Keratinocyte (primary cell): ENCODE measurements around the gene PADI4. TPM values are rescaled to one million over a fixed set of nuclear protein-coding genes. Genes with fewer than 3 reads are reported as not detected.

Source experiments
- DNase-seq: peaks from one replicate; pipeline ENCODE4 v3.0.0-alpha.2; 2011; ENCODE audit warnings: low read depth, missing footprints, low spot score
- FAIRE-seq: peaks from 2 replicates; lab custom pipeline; 2011; peaks lifted over from hg19 to GRCh38; lab: Jason Lieb, UNC
- H2AFZ ChIP-seq: 2 replicates; pipeline ENCODE4 v1.6.0; 2012; ENCODE audit warnings: low read length, control low read depth, inconsistent platforms; ENCODE audit not compliant: control insufficient read depth
- H3K27ac ChIP-seq: 2 replicates; pipeline ENCODE4 v1.5.1; 2011; ENCODE audit warnings: low read length; ENCODE audit not compliant: control insufficient read depth, insufficient read depth
- H3K27me3 ChIP-seq: 3 replicates; pipeline ENCODE4 v1.6.0; 2011; ENCODE audit warnings: low read length; ENCODE audit not compliant: control insufficient read depth, insufficient read depth; ENCODE audit errors: extremely low read depth
- H3K36me3 ChIP-seq, 2 experiments: 2 replicates in 1 of 2; 3 replicates in 1 of 2; pipeline ENCODE4 v1.5.1; 2011; ENCODE audit warnings: low read length in 2 of 2, mild to moderate bottlenecking in 1 of 2; ENCODE audit not compliant: control insufficient read depth in 2 of 2, insufficient read depth in 2 of 2; ENCODE audit errors: extremely low read depth in 1 of 2
- H3K4me1 ChIP-seq: 3 replicates; pipeline ENCODE4 v1.5.1; 2011; ENCODE audit warnings: low read length; ENCODE audit not compliant: control insufficient read depth, insufficient read depth; ENCODE audit errors: extremely low read depth
- H3K4me2 ChIP-seq: 3 replicates; pipeline ENCODE4 v1.6.0; 2011; ENCODE audit warnings: low read depth, low read length; ENCODE audit not compliant: control insufficient read depth, insufficient read depth; ENCODE audit errors: extremely low read depth
- H3K4me3 ChIP-seq, 3 experiments: fragments of 200-600 bp in 1 of 3; sonication (generic) in 1 of 3; 2 replicates in 2 of 3; 3 replicates in 1 of 3; pipeline ENCODE4 v1.5.1; 2011 to 2016; ENCODE audit warnings: low read length in 3 of 3, mild to moderate bottlenecking in 3 of 3, control low read depth in 2 of 3, inconsistent platforms in 1 of 3, low read depth in 1 of 3, mixed read lengths in 1 of 3, mixed run types in 1 of 3, moderate library complexity in 1 of 3; ENCODE audit not compliant: control insufficient read depth in 2 of 3, insufficient read depth in 2 of 3; ENCODE audit errors: extremely low read depth in 1 of 3
- H3K79me2 ChIP-seq: 2 replicates; pipeline ENCODE4 v1.6.0; 2012; ENCODE audit warnings: low read length; ENCODE audit not compliant: control insufficient read depth, insufficient read depth
- H3K9ac ChIP-seq: 3 replicates; pipeline ENCODE4 v1.6.0; 2011; ENCODE audit warnings: low read length; ENCODE audit not compliant: control insufficient read depth, insufficient read depth; ENCODE audit errors: extremely low read depth
- H3K9me1 ChIP-seq: 3 replicates; pipeline ENCODE4 v1.6.0; 2011; ENCODE audit warnings: low read length; ENCODE audit not compliant: control insufficient read depth, insufficient read depth; ENCODE audit errors: extremely low read depth
- H3K9me3 ChIP-seq: 2 replicates; pipeline ENCODE4 v1.5.1; 2012; ENCODE audit warnings: low read depth, low read length; ENCODE audit not compliant: control insufficient read depth
- H4K20me1 ChIP-seq: 3 replicates; pipeline ENCODE4 v1.6.0; 2011; ENCODE audit warnings: low read length; ENCODE audit not compliant: control insufficient read depth, insufficient read depth; ENCODE audit errors: extremely low read depth
- CTCF ChIP-seq, 3 experiments: IDR thresholded peaks in 1 of 3; conservative IDR thresholded peaks in 1 of 3; optimal IDR thresholded peaks in 1 of 3; 2 replicates in 2 of 3; 3 replicates in 1 of 3; pipeline versions ENCODE3 to v1.5.1; 2011; ENCODE audit warnings: low read length in 3 of 3, mild to moderate bottlenecking in 3 of 3, moderate library complexity in 2 of 3, control low read depth in 1 of 3, inconsistent platforms in 1 of 3; ENCODE audit not compliant: insufficient read depth in 2 of 3; ENCODE audit errors: extremely low read depth in 1 of 3
- EZH2 ChIP-seq: IDR thresholded peaks from one replicate; pipeline ENCODE4 v1.6.1; 2012; ENCODE audit warnings: inconsistent platforms, mild to moderate bottlenecking, low read length, moderate library complexity
- dilution Hi-C: fragments of 300-500 bp; cut with MboI; formaldehyde crosslinking; loops from one replicate; pipeline ENCODE4 v1.7.0; 2020; ENCODE audit warnings: low sequenced_read_pairs; ENCODE audit not compliant: extremely low pct_ligation_motif_present
- polyA plus RNA-seq, 5 experiments: library from polyadenylated mRNA; depleted of rRNA in 3 of 5; stranded (reverse) in 3 of 5; stranded (forward) in 1 of 5; unstranded in 1 of 5; fragments of >200 nt; gene quantifications; 1 replicate in 1 of 5; 2 replicates in 3 of 5; 3 replicates in 1 of 5; pipeline versions ENCODE4 v1.2.1 to v1.2.3, GENCODE V29; 2011 to 2012; ENCODE audit warnings: missing spikeins in 2 of 5, low read depth in 1 of 5, low replicate concordance in 1 of 5

PADI4 gene
- polyA plus RNA-seq, 1 donor (not counting 4 experiments of a cell fraction or from before 2014, with no cell fraction given) = 0.03 TPM

GRCh38 chr1:17301767-17302166 lies 6.2 kb upstream of the PADI4 start:
- Histone ChIP-seq H3K36me3 (no peaks in the 10 kb centered on the region), H3K4me3 (no peak overlapping the region), H3K4me1 (peaks cover 34% of the 10 kb centered on the region), H3K27me3 (no peaks in the 10 kb centered on the region), H2AFZ (no peak overlapping the region), H3K9ac (no peak overlapping the region), H3K79me2 (no peaks in the 10 kb centered on the region), H3K9me1 (no peaks in the 10 kb centered on the region), H3K27ac (no peak overlapping the region), H3K9me3 (peaks cover 12% of the 10 kb centered on the region), H3K4me2 (no peak overlapping the region), H4K20me1 (no peaks in the 10 kb centered on the region)
- DNase-seq = no peak
- TF ChIP-seq EZH2 = no peak
- no peak for TF ChIP-seq CTCF (optimal IDR thresholded peaks at IDR 0.05 in 1 of 3, IDR thresholded peaks at IDR 0.05 in 1 of 3, conservative IDR thresholded peaks at IDR 0.05 in 1 of 3; ENCODE audit: extremely low read depth in 1 of 3, insufficient read depth in 2 of 3, low read length in 3 of 3)
- FAIRE-seq = no peak
- dilution Hi-C loops = no loop called here

GRCh38 chr1:17304151-17304825 lies 3.7 kb upstream of the PADI4 start:
- FAIRE-seq = peak; percentile 75
- H3K9me1 ChIP-seq = no peaks in the 10 kb centered on the region
- DNase-seq = no peak
- no peak overlapping the region for H2AFZ ChIP-seq
- dilution Hi-C loops = no loop called here
- peaks cover 16% of the 10 kb centered on the region for H3K4me1 ChIP-seq
- peaks cover 12% of the 10 kb centered on the region for H3K9me3 ChIP-seq
- no peaks in the 10 kb centered on the region for H4K20me1 ChIP-seq
- TF ChIP-seq EZH2 (no peak), CTCF (optimal IDR thresholded peaks at IDR 0.05 in 1 of 3, IDR thresholded peaks at IDR 0.05 in 1 of 3, conservative IDR thresholded peaks at IDR 0.05 in 1 of 3; ENCODE audit: extremely low read depth in 1 of 3, insufficient read depth in 2 of 3, low read length in 3 of 3) (no peak)
- H3K27ac ChIP-seq = no peak overlapping the region
- no peaks in the 10 kb centered on the region for H3K36me3 ChIP-seq
- H3K4me3 ChIP-seq = no peak overlapping the region
- no peak overlapping the region for H3K9ac ChIP-seq
- peak overlapping the region; percentile 11 for H3K4me2 ChIP-seq
- H3K27me3 ChIP-seq = no peaks in the 10 kb centered on the region
- no peaks in the 10 kb centered on the region for H3K79me2 ChIP-seq
